Stimulated activated effector memory CD8-positive, alpha-beta T cell treated with anti-CD3 and anti-CD28 coated beads, Interleukin-12 subunit alpha, Interleukin-12 subunit beta, amount 100 ng/mL, for 72 hours (primary cell): ENCODE data around the gene FHOD3.

Experiments used
- ATAC-seq: fragments of 150-1000 bp; cut with Tn5 transposase; 2 replicates; pipeline ENCODE4 v1.10.0; 2021
- DNase-seq, 2 donors: peaks; one replicate each; pipeline ENCODE4 v3.0.0; 2021 to 2022; ENCODE audit warnings: low spot score in 2 of 2
- H3K27ac Mint-ChIP-seq: one replicate; pipeline ENCODE4 v1.8.0; 2022; ENCODE audit warnings: mild to moderate bottlenecking, mixed read lengths
- H3K36me3 Mint-ChIP-seq: one replicate; pipeline ENCODE4 v1.8.0; 2022; ENCODE audit warnings: mild to moderate bottlenecking, mixed read lengths
- H3K4me1 Mint-ChIP-seq: one replicate; pipeline ENCODE4 v1.8.0; 2022; ENCODE audit warnings: mixed read lengths
- H3K4me3 Mint-ChIP-seq: one replicate; pipeline ENCODE4 v1.8.0; 2022; ENCODE audit warnings: mild to moderate bottlenecking, mixed read lengths
- H3K9me3 Mint-ChIP-seq: one replicate; pipeline ENCODE4 v1.8.0; 2022; ENCODE audit warnings: mixed read lengths

The FHOD3 gene

GRCh38 chr18:36516258-36516657 is 218.7 kb downstream of the FHOD3 start:
- Mint-ChIP-seq H3K4me1 (no peaks in the 10 kb centered on the region), H3K27ac (no peak overlapping the region), H3K36me3 (no peaks in the 10 kb centered on the region), H3K9me3 (no peaks in the 10 kb centered on the region), H3K4me3 (no peak overlapping the region)
- DNase-seq: no peak
- no peak for ATAC-seq

GRCh38 chr18:36516726-36517125 is 219.2 kb downstream of the FHOD3 start:
- Mint-ChIP-seq H3K4me3 (no peak overlapping the region), H3K4me1 (no peaks in the 10 kb centered on the region), H3K36me3 (no peaks in the 10 kb centered on the region), H3K27ac (no peak overlapping the region), H3K9me3 (no peaks in the 10 kb centered on the region)
- no peak for DNase-seq
- no peak for ATAC-seq

DNA sequence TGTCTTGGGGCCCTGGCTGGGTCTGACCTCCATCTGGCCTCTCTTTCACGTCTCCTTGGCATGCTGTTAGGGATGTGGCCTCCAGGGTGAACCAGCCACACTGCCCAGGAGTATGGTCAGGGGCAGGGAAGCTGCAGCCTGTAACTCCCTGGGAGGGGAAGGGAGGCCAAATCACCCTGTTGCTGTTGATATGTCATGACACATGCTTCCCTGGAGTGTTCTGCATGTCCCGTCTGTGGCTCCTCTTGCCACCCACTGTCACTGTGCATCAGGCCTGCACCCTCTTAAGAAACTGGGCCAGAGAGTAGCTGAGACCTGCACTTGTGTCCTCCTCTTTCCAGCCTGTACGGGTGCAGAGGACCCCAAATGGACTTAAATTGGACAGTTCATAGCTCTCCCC is 221.3 kb downstream of the FHOD3 start:
- no peak for ATAC-seq
- Mint-ChIP-seq H3K36me3 (no peaks in the 10 kb centered on the region), H3K4me1 (no peaks in the 10 kb centered on the region), H3K27ac (no peak overlapping the region), H3K4me3 (no peak overlapping the region), H3K9me3 (no peaks in the 10 kb centered on the region)
- no peak for DNase-seq

DNA sequence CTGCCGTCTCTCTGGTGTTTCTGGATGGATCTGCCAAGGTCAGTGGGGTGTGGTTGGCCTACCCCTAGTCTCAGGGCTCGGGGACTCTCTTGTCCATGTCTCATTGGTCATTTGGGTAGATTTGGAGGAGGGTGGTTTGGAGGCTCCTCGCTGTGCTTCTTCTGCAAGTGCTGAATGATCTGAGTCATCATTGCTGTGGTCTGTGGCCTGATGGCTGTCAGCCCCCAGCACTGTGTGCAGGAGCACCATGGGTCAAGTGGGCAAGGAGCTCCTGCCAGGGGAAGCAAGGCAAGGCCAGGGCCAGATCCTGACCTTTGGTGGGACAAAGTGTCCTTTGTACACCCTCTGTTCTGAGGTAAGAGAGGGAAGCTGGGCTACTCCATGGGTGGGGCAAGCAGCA is 221.8 kb downstream of the FHOD3 start:
- no peak for DNase-seq
- no peaks in the 10 kb centered on the region for H3K9me3 Mint-ChIP-seq
- no peak overlapping the region for H3K27ac Mint-ChIP-seq
- no peaks in the 10 kb centered on the region for H3K4me1 Mint-ChIP-seq
- H3K4me3 Mint-ChIP-seq: no peak overlapping the region
- ATAC-seq: peak; percentile 33
- H3K36me3 Mint-ChIP-seq: no peaks in the 10 kb centered on the region

- ATAC-seq: no peak
- Mint-ChIP-seq H3K36me3 (no peaks in the 10 kb centered on the region), H3K4me1 (no peaks in the 10 kb centered on the region), H3K4me3 (no peak overlapping the region), H3K27ac (no peak overlapping the region), H3K9me3 (no peaks in the 10 kb centered on the region)
- no peak for DNase-seq
Observed at GRCh38 chr18:36522509-36522908, 225.0 kb downstream of the FHOD3 start.

DNA sequence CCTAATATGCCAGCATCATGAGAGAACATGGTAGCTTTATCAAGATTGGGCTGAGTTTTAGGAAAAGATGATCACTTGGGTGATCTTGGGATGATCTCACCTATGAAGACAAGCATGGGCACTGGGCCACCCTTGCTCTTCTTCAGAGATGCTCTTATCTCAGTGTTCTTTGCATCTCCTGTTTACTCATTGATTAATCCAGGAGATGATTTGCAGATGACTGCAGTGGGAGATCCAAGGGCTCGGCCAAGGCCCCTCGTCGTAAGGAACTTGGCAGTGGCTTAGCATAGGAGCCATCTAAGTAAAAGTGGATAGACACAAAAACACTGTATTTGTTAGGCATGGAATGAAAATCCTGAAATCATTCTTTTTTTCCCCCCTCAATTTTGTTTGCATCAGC is 228.4 kb downstream of the FHOD3 start:
- H3K9me3 Mint-ChIP-seq: no peaks in the 10 kb centered on the region
- no peaks in the 10 kb centered on the region for H3K4me1 Mint-ChIP-seq
- H3K36me3 Mint-ChIP-seq: no peaks in the 10 kb centered on the region
- H3K27ac Mint-ChIP-seq: no peak overlapping the region
- no peak overlapping the region for H3K4me3 Mint-ChIP-seq
- ATAC-seq (no peak), DNase-seq (no peak)

GRCh38 chr18:36526611-36527010 is 229.1 kb downstream of the FHOD3 start:
- DNase-seq (no peak), ATAC-seq (no peak)
- H3K27ac Mint-ChIP-seq: no peak overlapping the region
- no peak overlapping the region for H3K4me3 Mint-ChIP-seq
- H3K36me3 Mint-ChIP-seq: no peaks in the 10 kb centered on the region
- H3K9me3 Mint-ChIP-seq: no peaks in the 10 kb centered on the region
- peaks cover 3% of the 10 kb centered on the region for H3K4me1 Mint-ChIP-seq

DNA sequence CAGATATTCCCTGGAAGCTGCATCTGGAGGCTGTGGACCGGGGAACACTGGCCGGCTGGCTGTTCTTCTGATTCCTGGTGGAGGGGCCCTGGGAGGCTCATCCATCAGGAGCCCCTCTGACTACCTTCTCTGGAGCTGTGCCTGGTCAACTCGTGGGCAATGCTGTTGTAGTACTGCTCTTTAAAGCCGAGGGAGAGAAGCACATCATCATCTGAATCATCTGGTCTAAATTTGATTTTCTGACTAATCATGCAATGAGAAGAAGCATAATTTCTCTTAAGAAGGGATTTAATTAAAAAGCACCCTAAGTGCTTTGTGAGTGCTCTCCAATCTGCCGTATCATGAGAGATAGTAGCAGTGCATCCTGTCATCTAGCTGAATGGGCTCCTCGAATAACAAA is 229.5 kb downstream of the FHOD3 start:
- Mint-ChIP-seq H3K4me1 (peaks cover 7% of the 10 kb centered on the region), H3K27ac (no peak overlapping the region), H3K9me3 (no peaks in the 10 kb centered on the region), H3K36me3 (no peaks in the 10 kb centered on the region), H3K4me3 (no peak overlapping the region)
- ATAC-seq: no peak
- no peak for DNase-seq

GRCh38 chr18:36527740-36528455 is 230.4 kb downstream of the FHOD3 start:
- H3K4me3 Mint-ChIP-seq: no peak overlapping the region
- H3K9me3 Mint-ChIP-seq: no peaks in the 10 kb centered on the region

GRCh38 chr18:36529747-36530146 is 232.2 kb downstream of the FHOD3 start:
- H3K36me3 Mint-ChIP-seq: no peaks in the 10 kb centered on the region
- no peak overlapping the region for H3K4me3 Mint-ChIP-seq
- peaks cover 14% of the 10 kb centered on the region for H3K4me1 Mint-ChIP-seq
- DNase-seq (no peak), ATAC-seq (no peak)
- H3K27ac Mint-ChIP-seq: no peak overlapping the region
- H3K9me3 Mint-ChIP-seq: no peaks in the 10 kb centered on the region

More at GRCh38 chr18:36527740-36528455, 230.4 kb downstream of the FHOD3 start:
- peaks cover 8% of the 10 kb centered on the region for H3K4me1 Mint-ChIP-seq
- H3K36me3 Mint-ChIP-seq: no peaks in the 10 kb centered on the region
- ATAC-seq: no peak
- no peak overlapping the region for H3K27ac Mint-ChIP-seq
- no peak for DNase-seq

GRCh38 chr18:36530676-36531405 is 233.3 kb downstream of the FHOD3 start:
- no peak for DNase-seq
- Mint-ChIP-seq H3K36me3 (no peaks in the 10 kb centered on the region), H3K27ac (no peak overlapping the region), H3K4me3 (no peak overlapping the region), H3K4me1 (peaks cover 14% of the 10 kb centered on the region), H3K9me3 (no peaks in the 10 kb centered on the region)
- ATAC-seq: peak; percentile 36

- Mint-ChIP-seq H3K36me3 (no peaks in the 10 kb centered on the region), H3K4me1 (peaks cover 14% of the 10 kb centered on the region), H3K9me3 (no peaks in the 10 kb centered on the region), H3K27ac (no peak overlapping the region), H3K4me3 (no peak overlapping the region)
- DNase-seq: no peak
- no peak for ATAC-seq
Observed at GRCh38 chr18:36531636-36532035, 234.1 kb downstream of the FHOD3 start.

- ATAC-seq (no peak), DNase-seq (no peak)
- H3K9me3 Mint-ChIP-seq: no peaks in the 10 kb centered on the region
- peaks cover 14% of the 10 kb centered on the region for H3K4me1 Mint-ChIP-seq
- H3K27ac Mint-ChIP-seq: no peak overlapping the region
- H3K4me3 Mint-ChIP-seq: no peak overlapping the region
- no peaks in the 10 kb centered on the region for H3K36me3 Mint-ChIP-seq
Observed at GRCh38 chr18:36532394-36532793, 234.9 kb downstream of the FHOD3 start.

DNA sequence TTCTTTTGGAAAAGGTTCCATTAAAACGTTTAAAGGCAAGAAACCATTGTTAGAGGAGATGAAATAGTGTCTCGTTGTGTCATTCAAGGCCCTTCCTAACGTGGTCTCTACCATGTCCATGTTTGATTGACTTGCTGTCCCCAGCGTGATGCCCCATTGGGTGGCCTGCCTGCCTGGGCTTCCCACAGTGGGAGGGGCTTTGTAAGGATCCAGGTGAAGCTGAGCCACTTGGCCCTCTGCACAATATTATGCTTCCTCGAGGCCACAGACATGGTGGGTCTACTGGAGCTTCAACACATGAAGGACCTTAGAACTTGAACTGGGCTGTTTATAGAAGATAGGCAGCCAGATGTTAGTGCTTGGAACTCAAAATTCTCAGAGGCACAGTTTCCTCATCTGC is 235.3 kb downstream of the FHOD3 start:
- no peaks in the 10 kb centered on the region for H3K9me3 Mint-ChIP-seq
- no peak for DNase-seq
- no peak for ATAC-seq
- no peak overlapping the region for H3K4me3 Mint-ChIP-seq
- peaks cover 14% of the 10 kb centered on the region for H3K4me1 Mint-ChIP-seq
- H3K27ac Mint-ChIP-seq: no peak overlapping the region
- no peaks in the 10 kb centered on the region for H3K36me3 Mint-ChIP-seq

GRCh38 chr18:36533446-36534153 is 236.1 kb downstream of the FHOD3 start:
- Mint-ChIP-seq H3K4me1 (peaks cover 14% of the 10 kb centered on the region), H3K9me3 (no peaks in the 10 kb centered on the region), H3K36me3 (no peaks in the 10 kb centered on the region), H3K27ac (no peak overlapping the region), H3K4me3 (no peak overlapping the region)
- no peak for ATAC-seq
- no peak for DNase-seq
